ENCODE results near the gene NPW. TPM values are rescaled to one million over a fixed set of nuclear protein-coding genes. Genes with fewer than 3 reads are reported as not detected.

Gene NPW
- total RNA-seq, 1 experiment from 2014 or later, result 7.1 TPM

DNA sequence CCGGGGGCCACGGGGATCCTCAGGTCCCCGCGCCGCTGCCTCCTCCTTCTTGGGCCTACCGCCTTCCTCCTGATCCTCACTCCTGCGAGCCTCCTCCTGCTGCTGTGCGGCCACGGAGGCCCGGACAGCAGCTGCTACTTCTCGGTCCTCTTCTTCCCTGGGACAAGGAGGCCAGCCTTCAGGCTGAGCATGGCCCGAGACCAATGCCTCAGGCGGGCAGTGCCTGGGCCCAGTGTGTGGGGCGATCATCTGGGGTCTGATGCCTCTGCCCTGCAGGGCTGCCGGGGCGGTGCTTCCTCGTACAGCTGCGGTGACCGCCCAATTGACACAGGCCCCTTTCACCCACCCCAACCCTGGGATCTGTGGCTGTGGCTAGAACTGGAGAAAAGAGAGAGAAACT, 18.6 kb upstream of the NPW start:
- Histone ChIP-seq H3K4me1 (ENCODE audit: insufficient read depth, low read length) (no peaks in the 10 kb centered on the region), H3K79me2 (ENCODE audit: insufficient read depth, low read length) (peaks cover 1% of the 10 kb centered on the region; the same call in 1 of the 2 replicates), H3K4ac (ENCODE audit: low read depth, low read length) (no peak overlapping the region), H2BK20ac (ENCODE audit: low read depth, low read length, poor library complexity, severe bottlenecking) (no peak overlapping the region), H4K5ac (ENCODE audit: insufficient read length, low read depth, low read length) (no peak overlapping the region), H3K27ac (ENCODE audit: insufficient read length, low read depth, low read length) (no peak overlapping the region), H3K23me2 (ENCODE audit: insufficient read length, low read depth, low read length, poor library complexity, severe bottlenecking) (no peaks in the 10 kb centered on the region), H3K9me3 (ENCODE audit: control insufficient read depth, low read depth, low read length) (no peaks in the 10 kb centered on the region), H2BK120ac (ENCODE audit: low read depth, low read length, poor library complexity, severe bottlenecking) (no peak overlapping the region), H2AFZ (ENCODE audit: low read length) (no peak overlapping the region), H3K4me2 (ENCODE audit: insufficient read depth, insufficient read length, low read length) (no peak overlapping the region), H4K8ac (replicated peaks; ENCODE audit: insufficient read length, low read depth, low read length) (no peak overlapping the region), H4K20me1 (ENCODE audit: control insufficient read depth, insufficient read depth, insufficient read length) (no peaks in the 10 kb centered on the region), H2AK5ac (ENCODE audit: insufficient read length, low read length) (no peak overlapping the region), H3K14ac (ENCODE audit: insufficient read depth, low read length) (no peak overlapping the region), H2BK5ac (ENCODE audit: insufficient read length, low read length) (no peak overlapping the region), H3K23ac (ENCODE audit: insufficient read length, low read depth, low read length) (no peak overlapping the region), H3K9ac (ENCODE audit: extremely low read depth, insufficient read length, low read length) (no peak overlapping the region), H2BK12ac (ENCODE audit: insufficient read length, low read depth, low read length) (no peak overlapping the region), H3K18ac (ENCODE audit: insufficient read length, low read depth, low read length) (no peak overlapping the region), H2BK15ac (ENCODE audit: low read depth, low read length) (no peak overlapping the region), H3K56ac (ENCODE audit: insufficient read length, low read depth, low read length) (no peak overlapping the region), H3K27me3 (ENCODE audit: insufficient read depth, low read length) (no peaks in the 10 kb centered on the region), H4K91ac (ENCODE audit: insufficient read length, low read depth, low read length) (no peak overlapping the region), H3K79me1 (ENCODE audit: insufficient read depth, low read depth, low read length, poor library complexity, severe bottlenecking) (peaks cover 7% of the 10 kb centered on the region), H3T11ph (ENCODE audit: low read length) (no peak overlapping the region)
- Mint-ChIP-seq H3K27ac (no peak overlapping the region; a peak in 1 of 7 replicates), H3K9me3 (no peaks in the 10 kb centered on the region), H3K4me3 (no peak overlapping the region; a peak in 1 of 5 replicates), H3K36me3 (ENCODE audit: insufficient read depth in 1 of 3, low read depth in 3 of 3) (peaks cover 18 to 48% (median 48%) of the 10 kb centered on the region in 3 experiments), H3K4me1 (peaks cover 5 to 12% of the 10 kb centered on the region in 2 experiments), H3K27me3 (ENCODE audit: low read depth) (no peaks in the 10 kb centered on the region)
- TF ChIP-seq, protein P1, sequence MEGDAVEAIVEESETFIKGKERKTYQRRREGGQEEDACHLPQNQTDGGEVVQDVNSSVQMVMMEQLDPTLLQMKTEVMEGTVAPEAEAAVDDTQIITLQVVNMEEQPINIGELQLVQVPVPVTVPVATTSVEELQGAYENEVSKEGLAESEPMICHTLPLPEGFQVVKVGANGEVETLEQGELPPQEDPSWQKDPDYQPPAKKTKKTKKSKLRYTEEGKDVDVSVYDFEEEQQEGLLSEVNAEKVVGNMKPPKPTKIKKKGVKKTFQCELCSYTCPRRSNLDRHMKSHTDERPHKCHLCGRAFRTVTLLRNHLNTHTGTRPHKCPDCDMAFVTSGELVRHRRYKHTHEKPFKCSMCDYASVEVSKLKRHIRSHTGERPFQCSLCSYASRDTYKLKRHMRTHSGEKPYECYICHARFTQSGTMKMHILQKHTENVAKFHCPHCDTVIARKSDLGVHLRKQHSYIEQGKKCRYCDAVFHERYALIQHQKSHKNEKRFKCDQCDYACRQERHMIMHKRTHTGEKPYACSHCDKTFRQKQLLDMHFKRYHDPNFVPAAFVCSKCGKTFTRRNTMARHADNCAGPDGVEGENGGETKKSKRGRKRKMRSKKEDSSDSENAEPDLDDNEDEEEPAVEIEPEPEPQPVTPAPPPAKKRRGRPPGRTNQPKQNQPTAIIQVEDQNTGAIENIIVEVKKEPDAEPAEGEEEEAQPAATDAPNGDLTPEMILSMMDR (conservative IDR thresholded peaks at IDR 0.05), result no peak
- DNase-seq, result no peak
- no CpG with 5 or more reads among the region's 19 CpGs for WGBS (ENCODE audit: extremely low coverage, insufficient read length, low lambda C conversion rate)

Data from H9 (cell line).